ENCODE measurements around the gene THSD7B. TPM values are rescaled to one million over a fixed set of nuclear protein-coding genes. Genes with fewer than 3 reads are reported as not detected.

THSD7B gene
- polyA plus RNA-seq, 2 of the 4 experiments (the other 2 are of a cell fraction): not detected

GRCh38 chr2:137211761-137212160 lies 446.4 kb downstream of the THSD7B start:
- CTCF ChIA-PET: no interaction called here
- DNase-seq (ENCODE audit: low read depth in 1 of 2, low spot score in 1 of 2) (no peak), FAIRE-seq (no peak), ATAC-seq (no peak)
- Histone ChIP-seq H3K27ac (no peak overlapping the region), H3K4me3 (no peak overlapping the region), H3K9me3 (no peaks in the 10 kb centered on the region), H3K4me2 (no peak overlapping the region), H3K4me1 (no peaks in the 10 kb centered on the region)
- POLR2A ChIA-PET: no interaction called here
- no peak for TF ChIP-seq KDM1A (IDR thresholded peaks at IDR 0.05; ENCODE audit: low read depth)
- 13% methylated on average over 1 of the region's 1 CpG for WGBS (ENCODE audit: missing lambda C conversion rate)

DNA sequence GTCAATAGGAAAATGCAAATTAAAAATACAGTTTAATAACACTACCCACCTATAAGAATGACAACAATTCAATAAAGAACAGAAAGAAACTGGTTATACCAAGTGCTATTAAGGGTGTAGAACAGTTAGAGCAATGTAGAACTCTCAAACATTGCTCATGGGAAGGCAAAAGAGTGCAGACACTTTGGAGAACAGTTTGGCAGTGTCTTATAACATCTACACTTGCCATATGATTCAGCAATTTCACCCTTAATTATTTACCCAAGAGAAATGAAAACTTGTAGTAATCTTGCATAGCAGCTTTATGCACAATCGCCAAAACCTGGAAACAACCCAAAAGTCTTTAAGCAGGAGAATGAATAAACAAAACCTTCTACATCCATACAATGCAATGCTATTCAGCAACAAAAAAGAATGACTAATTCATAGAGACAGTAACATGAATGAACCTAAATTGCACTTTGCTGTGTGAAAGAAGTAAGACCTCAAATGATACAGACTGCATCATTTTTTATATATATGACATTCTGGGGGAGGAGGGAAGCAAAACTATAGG lies 455.2 kb downstream of the THSD7B start:
- H3K4me1 ChIP-seq: no peaks in the 10 kb centered on the region
- DNase-seq (ENCODE audit: low read depth in 1 of 2, low spot score in 1 of 2) (no peak), ATAC-seq (no peak), FAIRE-seq (no peak)
- 4% methylated on average over 1 of the region's 1 CpG for WGBS (ENCODE audit: missing lambda C conversion rate)
- no peak overlapping the region for H3K4me2 ChIP-seq
- ChIA-PET CTCF (no interaction called here), POLR2A (no interaction called here)
- H3K4me3 ChIP-seq: no peak overlapping the region
- TF ChIP-seq EHMT2 (IDR thresholded peaks at IDR 0.05; ENCODE audit: low read depth): no peak
- no peak for TF ChIP-seq JUN (IDR thresholded peaks at IDR 0.05)
- TF ChIP-seq ZC3H11A (IDR thresholded peaks at IDR 0.05): no peak
- TF ChIP-seq ZNF302 (CRISPR knock-in tag; IDR thresholded peaks at IDR 0.05): no peak
- TF ChIP-seq NFE2L2 (conservative IDR thresholded peaks at IDR 0.05; ENCODE audit: low read length): no peak
- no peak for TF ChIP-seq EP300 (IDR thresholded peaks at IDR 0.05)
- no peak overlapping the region for H3K27ac ChIP-seq
- H3K9me3 ChIP-seq: no peaks in the 10 kb centered on the region

DNA sequence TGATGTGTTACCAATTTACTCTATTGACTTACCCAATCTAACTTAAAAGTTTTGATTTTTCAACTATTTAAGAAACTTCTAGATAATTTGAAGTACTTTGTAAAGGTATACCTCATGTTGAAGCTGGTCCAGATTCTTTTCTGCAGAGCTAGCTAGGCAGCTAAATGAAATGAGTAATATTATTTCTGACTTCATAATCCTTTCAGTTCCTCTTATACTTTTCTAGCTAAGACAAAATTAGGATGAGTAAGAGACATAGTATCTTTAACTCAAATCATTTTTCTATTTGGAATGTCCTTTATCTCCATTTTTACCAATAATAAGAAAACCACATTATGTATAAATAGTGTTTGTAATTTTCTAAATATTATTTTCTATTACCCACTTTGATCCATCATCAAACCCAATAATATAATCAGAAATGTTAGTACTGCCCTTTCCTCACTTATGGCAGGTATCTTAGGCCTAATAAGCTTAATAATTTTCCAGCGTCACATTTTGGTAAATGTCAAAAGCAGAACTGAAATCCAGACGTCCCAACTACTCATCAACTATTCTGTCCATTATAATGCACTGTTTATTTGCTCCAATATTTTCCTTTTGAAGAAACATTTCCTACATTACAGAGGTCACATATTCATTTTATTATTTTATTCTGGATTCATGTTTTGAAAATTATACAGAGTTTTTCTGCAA lies 456.6 kb downstream of the THSD7B start:
- WGBS (ENCODE audit: missing lambda C conversion rate): 13% methylated on average over 2 of the region's 2 CpGs
- no peak for ATAC-seq
- no peak overlapping the region for H3K4me3 ChIP-seq
- FAIRE-seq: no peak
- DNase-seq (ENCODE audit: low read depth in 1 of 2, low spot score in 1 of 2): no peak
- ChIA-PET CTCF (no interaction called here), POLR2A (no interaction called here)
- TF ChIP-seq CHD2 (IDR thresholded peaks at IDR 0.05; ENCODE audit: low read length, partially characterized antibody) (no peak), ESRRA (IDR thresholded peaks at IDR 0.05; ENCODE audit: borderline replicate concordance, low read length) (no peak), RNF2 (IDR thresholded peaks at IDR 0.05; ENCODE audit: borderline replicate concordance, low read depth) (no peak), PBX3 (IDR thresholded peaks at IDR 0.05) (no peak), ZNF302 (CRISPR knock-in tag; IDR thresholded peaks at IDR 0.05) (no peak), MAZ (IDR thresholded peaks at IDR 0.05; ENCODE audit: borderline replicate concordance, low read depth, low read length) (no peak), SREBF2 (IDR thresholded peaks at IDR 0.05) (no peak), CHD4 (IDR thresholded peaks at IDR 0.05; ENCODE audit: borderline replicate concordance) (no peak), ZC3H11A (IDR thresholded peaks at IDR 0.05) (no peak), RARB (CRISPR knock-in tag; IDR thresholded peaks at IDR 0.05) (no peak), HEYL (CRISPR knock-in tag; IDR thresholded peaks at IDR 0.05) (no peak), BHLHE40 (IDR thresholded peaks at IDR 0.05; ENCODE audit: low read depth, low read length) (no peak)
- TF ChIP-seq, protein P1, sequence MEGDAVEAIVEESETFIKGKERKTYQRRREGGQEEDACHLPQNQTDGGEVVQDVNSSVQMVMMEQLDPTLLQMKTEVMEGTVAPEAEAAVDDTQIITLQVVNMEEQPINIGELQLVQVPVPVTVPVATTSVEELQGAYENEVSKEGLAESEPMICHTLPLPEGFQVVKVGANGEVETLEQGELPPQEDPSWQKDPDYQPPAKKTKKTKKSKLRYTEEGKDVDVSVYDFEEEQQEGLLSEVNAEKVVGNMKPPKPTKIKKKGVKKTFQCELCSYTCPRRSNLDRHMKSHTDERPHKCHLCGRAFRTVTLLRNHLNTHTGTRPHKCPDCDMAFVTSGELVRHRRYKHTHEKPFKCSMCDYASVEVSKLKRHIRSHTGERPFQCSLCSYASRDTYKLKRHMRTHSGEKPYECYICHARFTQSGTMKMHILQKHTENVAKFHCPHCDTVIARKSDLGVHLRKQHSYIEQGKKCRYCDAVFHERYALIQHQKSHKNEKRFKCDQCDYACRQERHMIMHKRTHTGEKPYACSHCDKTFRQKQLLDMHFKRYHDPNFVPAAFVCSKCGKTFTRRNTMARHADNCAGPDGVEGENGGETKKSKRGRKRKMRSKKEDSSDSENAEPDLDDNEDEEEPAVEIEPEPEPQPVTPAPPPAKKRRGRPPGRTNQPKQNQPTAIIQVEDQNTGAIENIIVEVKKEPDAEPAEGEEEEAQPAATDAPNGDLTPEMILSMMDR (IDR thresholded peaks at IDR 0.05): no peak
- TF ChIP-seq, protein P2, sequence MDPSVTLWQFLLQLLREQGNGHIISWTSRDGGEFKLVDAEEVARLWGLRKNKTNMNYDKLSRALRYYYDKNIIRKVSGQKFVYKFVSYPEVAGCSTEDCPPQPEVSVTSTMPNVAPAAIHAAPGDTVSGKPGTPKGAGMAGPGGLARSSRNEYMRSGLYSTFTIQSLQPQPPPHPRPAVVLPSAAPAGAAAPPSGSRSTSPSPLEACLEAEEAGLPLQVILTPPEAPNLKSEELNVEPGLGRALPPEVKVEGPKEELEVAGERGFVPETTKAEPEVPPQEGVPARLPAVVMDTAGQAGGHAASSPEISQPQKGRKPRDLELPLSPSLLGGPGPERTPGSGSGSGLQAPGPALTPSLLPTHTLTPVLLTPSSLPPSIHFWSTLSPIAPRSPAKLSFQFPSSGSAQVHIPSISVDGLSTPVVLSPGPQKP (IDR thresholded peaks at IDR 0.05; ENCODE audit: low read depth, low read length): no peak
- TF ChIP-seq, protein P3, sequence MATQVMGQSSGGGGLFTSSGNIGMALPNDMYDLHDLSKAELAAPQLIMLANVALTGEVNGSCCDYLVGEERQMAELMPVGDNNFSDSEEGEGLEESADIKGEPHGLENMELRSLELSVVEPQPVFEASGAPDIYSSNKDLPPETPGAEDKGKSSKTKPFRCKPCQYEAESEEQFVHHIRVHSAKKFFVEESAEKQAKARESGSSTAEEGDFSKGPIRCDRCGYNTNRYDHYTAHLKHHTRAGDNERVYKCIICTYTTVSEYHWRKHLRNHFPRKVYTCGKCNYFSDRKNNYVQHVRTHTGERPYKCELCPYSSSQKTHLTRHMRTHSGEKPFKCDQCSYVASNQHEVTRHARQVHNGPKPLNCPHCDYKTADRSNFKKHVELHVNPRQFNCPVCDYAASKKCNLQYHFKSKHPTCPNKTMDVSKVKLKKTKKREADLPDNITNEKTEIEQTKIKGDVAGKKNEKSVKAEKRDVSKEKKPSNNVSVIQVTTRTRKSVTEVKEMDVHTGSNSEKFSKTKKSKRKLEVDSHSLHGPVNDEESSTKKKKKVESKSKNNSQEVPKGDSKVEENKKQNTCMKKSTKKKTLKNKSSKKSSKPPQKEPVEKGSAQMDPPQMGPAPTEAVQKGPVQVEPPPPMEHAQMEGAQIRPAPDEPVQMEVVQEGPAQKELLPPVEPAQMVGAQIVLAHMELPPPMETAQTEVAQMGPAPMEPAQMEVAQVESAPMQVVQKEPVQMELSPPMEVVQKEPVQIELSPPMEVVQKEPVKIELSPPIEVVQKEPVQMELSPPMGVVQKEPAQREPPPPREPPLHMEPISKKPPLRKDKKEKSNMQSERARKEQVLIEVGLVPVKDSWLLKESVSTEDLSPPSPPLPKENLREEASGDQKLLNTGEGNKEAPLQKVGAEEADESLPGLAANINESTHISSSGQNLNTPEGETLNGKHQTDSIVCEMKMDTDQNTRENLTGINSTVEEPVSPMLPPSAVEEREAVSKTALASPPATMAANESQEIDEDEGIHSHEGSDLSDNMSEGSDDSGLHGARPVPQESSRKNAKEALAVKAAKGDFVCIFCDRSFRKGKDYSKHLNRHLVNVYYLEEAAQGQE (IDR thresholded peaks at IDR 0.05): no peak
- no peaks in the 10 kb centered on the region for H3K9me3 ChIP-seq
- no peaks in the 10 kb centered on the region for H3K4me1 ChIP-seq
- no peak overlapping the region for H3K4me2 ChIP-seq
- H3K27ac ChIP-seq: no peak overlapping the region
